LNCaP clone FGC (cell line): ENCODE measurements around the gene CDIP1.

ENCODE experiments used
- DNase-seq: peaks from one replicate; pipeline ENCODE4 v3.0.0-alpha.2; 2011; ENCODE audit warnings: low read depth
- H3K4me3 ChIP-seq: 2 replicates; pipeline ENCODE4 v1.5.1; 2011; ENCODE audit warnings: mild to moderate bottlenecking, low read depth, low read length, control low read depth
- TF ChIP-seq, protein P1 (sequence below): IDR thresholded peaks from 2 replicates; pipeline ENCODE4 v1.5.1; 2012; ENCODE audit warnings: mild to moderate bottlenecking; ENCODE audit not compliant: control insufficient read depth, insufficient read depth; ENCODE audit errors: extremely low read depth

Gene CDIP1

DNA sequence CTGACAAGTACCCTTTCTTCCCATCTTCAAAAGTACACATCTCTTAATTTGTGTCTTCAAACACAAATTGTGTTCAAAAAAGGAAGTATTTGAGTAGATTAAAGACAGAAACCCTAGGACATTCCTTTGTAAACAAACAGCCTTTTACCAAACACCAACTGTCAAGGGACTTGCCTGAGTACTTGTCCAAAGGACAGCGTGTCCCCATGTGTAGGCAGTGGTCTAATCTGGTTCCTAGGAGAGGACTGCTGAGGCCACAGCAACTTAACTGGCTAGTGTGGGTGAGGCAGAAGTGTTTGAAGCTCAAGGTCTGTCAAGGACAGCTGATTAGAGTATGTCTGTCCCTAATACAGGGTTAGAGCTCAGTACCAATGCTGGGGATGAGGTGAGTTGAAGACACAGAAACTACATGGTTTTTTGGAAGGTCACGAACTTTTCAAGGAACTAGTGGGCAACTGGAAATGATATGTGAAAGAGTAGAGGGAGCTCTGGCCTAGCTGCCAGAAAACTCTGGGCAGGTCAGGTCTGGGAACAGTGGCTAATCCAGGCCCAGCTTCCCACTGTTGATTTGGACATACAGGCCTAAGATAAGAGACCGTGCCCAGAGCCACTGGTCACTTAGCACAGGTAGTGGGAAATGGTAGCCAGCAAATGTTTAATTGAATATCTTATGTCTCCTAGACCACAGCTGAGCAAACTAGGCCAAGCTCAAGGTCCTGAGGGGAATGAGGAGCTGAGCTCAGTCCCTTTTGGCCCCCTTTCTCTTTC, 52.3 kb downstream of the CDIP1 start:
- TF ChIP-seq, protein P1, sequence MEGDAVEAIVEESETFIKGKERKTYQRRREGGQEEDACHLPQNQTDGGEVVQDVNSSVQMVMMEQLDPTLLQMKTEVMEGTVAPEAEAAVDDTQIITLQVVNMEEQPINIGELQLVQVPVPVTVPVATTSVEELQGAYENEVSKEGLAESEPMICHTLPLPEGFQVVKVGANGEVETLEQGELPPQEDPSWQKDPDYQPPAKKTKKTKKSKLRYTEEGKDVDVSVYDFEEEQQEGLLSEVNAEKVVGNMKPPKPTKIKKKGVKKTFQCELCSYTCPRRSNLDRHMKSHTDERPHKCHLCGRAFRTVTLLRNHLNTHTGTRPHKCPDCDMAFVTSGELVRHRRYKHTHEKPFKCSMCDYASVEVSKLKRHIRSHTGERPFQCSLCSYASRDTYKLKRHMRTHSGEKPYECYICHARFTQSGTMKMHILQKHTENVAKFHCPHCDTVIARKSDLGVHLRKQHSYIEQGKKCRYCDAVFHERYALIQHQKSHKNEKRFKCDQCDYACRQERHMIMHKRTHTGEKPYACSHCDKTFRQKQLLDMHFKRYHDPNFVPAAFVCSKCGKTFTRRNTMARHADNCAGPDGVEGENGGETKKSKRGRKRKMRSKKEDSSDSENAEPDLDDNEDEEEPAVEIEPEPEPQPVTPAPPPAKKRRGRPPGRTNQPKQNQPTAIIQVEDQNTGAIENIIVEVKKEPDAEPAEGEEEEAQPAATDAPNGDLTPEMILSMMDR, result no peak
- peak; percentile 19 for DNase-seq
- no peak overlapping the region for H3K4me3 ChIP-seq

- H3K4me3 ChIP-seq, result no peak overlapping the region
- DNase-seq, result no peak
- TF ChIP-seq, protein P1, result no peak
Measured at GRCh38 chr16:4481963-4482362, 56.6 kb downstream of the CDIP1 start.

- no peak overlapping the region for H3K4me3 ChIP-seq
- TF ChIP-seq, protein P1, result no peak
- peak; percentile 67 for DNase-seq
Measured at GRCh38 chr16:4481526-4481925, 57.0 kb downstream of the CDIP1 start.

DNA sequence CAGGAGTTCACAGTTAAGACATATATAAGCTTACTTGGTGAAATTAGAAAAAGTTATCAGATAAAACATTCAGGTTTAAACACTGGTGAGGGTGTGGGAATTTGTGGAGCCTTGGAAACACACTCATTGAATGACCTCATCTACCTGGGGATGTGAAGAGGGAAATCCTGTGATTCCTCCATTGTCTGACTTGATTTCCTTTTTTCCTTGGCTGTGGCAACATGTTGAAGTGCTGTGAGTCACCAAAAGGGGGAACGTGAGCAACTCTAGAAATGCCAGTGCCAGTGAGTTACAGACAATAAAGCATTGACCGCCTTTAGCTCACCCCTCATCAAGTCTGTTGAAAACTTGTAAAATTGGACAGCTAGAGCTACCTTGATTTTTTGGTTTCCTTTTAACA, 60.6 kb downstream of the CDIP1 start:
- TF ChIP-seq, protein P1, result no peak
- DNase-seq, result no peak
- no peak overlapping the region for H3K4me3 ChIP-seq

DNA sequence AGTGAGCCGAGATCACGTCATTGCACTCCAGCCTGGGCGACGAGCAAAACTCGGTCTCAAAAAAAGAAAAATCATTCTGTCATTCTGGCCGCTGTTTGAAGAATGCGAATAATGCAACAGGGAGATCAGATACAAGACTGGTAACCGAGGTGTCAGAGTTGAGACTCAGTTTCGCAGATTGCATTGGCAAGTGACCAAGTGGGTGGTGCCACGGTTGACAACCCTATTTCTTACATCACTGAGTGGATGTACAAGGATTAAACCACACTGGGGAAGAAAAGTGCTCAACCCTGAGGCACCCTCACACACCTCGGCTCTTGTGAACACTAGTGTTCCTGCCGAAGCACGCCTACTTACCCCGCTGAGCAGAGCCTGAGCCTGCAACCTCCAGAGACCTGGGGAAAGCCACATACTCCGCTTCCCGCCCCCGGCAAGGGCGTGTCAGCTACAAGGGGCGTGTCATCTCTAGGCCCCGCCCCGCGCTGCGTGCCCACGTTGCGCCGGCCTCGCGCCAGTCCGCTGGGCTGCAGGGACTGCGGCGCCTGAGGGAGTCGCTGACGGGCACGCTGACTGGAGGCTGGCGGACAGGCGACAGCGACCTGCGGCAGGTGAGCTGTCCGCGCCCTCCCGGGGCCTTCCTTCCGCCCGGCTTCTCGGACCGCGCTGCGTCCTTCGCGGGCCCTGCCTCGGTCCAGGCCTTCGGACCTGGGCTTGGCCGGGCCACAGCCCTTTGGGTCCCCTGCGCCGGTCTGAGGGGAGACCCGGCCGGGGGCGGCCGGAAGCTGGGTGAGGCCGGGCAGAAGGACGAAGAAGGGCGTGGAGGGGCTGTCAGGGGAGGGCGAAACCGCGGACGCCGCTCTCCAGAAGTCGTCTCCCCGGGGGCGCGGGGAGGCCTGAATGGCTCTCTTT, 62.4 kb downstream of the CDIP1 start, which contains the start of gene HMOX2:
Gene HMOX2, plus strand, starts transcription at position 519 of the 909 bp plus-strand sequence. CDS start 29,127 bp downstream, outside the sequence.
- peak within 1 kb of the TSS; percentile 92 for H3K4me3 ChIP-seq
- TF ChIP-seq, protein P1, result peak; percentile 48
- peak; percentile 84 for DNase-seq

DNA sequence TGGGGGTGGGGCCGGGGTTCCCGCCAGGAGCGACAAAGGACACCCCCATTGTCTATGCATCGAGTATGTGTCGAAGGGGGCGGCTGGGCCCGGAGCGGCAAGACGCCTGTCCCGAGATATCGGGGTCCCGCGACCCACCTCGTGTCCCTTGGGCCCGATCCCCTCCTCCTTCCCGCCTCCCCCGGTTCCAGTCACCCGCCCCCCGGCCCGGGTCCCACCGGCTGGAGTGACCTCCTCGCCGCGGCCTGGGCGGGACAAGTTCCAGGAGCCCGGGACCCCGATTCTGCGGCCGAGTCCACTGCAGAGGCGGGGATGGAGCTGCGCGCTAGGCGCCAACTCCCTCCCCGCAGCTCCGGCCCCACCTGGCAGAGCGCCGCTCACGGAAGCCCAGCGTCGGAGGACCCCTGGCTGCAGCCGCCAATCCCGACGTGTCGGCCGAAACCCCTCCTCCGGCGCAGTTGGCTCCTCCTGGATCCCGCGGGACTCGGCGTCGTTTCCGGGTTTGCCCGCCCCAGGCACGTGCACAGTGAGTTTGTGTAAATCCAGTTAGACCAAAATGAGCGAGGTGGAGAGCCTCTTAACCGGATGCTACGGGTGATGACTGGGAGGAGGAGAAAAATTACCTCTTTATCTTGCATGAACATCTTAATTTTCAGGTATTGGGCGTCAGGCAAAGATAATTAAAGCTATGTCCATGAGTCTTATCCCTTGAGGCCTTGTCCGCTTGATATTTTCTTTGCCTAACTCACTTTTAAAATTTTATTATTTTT, 64.2 kb downstream of the CDIP1 start, which contains the start of gene NMRAL1:
Gene NMRAL1, minus strand, starts transcription at position 434 of the 770 bp plus-strand sequence. CDS start 493 bp downstream, outside the sequence.
- DNase-seq, result peak; percentile 90
- TF ChIP-seq, protein P1, result no peak
- peak within 1 kb of the TSS; percentile 83 for H3K4me3 ChIP-seq
